GM13977 (cell line): ENCODE results near the gene GALE.

Experiments
- DNase-seq: peaks from one replicate; pipeline ENCODE4 v3.0.0; 2012; ENCODE audit warnings: low spot score
- CTCF ChIP-seq: IDR thresholded peaks from 2 replicates; pipeline ENCODE4 v1.5.1; 2012; ENCODE audit warnings: mild to moderate bottlenecking, control low read depth; ENCODE audit not compliant: insufficient read depth; ENCODE audit errors: extremely low read depth, missing control alignments
- in situ Hi-C: fragments of 300-500 bp; cut with MboI; formaldehyde crosslinking; loops from one replicate; pipeline ENCODE4 v1.12.0; 2022; ENCODE audit warnings: low sequenced_read_pairs, low pct_unique_long_range_greater_than_20kb, mixed read lengths, inconsistent platforms; ENCODE audit not compliant: unreplicated experiment

GALE gene

GRCh38 chr1:23768733-23769132 is 31.8 kb downstream of the GALE start:
- no peak for TF ChIP-seq CTCF
- in situ Hi-C loops = no loop called here
- DNase-seq = no peak

- DNase-seq = no peak
- in situ Hi-C loops = no loop called here
- no peak for TF ChIP-seq CTCF
Measured at GRCh38 chr1:23763041-23763577, 37.4 kb downstream of the GALE start.

- no peak for TF ChIP-seq CTCF
- in situ Hi-C loops = no loop called here
- DNase-seq = no peak
Measured at GRCh38 chr1:23759277-23759676, 41.3 kb downstream of the GALE start.

GRCh38 chr1:23757812-23758211 is 42.7 kb downstream of the GALE start:
- DNase-seq = no peak
- no peak for TF ChIP-seq CTCF
- in situ Hi-C loops = no loop called here

- in situ Hi-C loops = no loop called here
- no peak for DNase-seq
- TF ChIP-seq CTCF = no peak
Measured at GRCh38 chr1:23756676-23757075, 43.9 kb downstream of the GALE start.

- no peak for TF ChIP-seq CTCF
- in situ Hi-C loops = no loop called here
- DNase-seq = no peak
Measured at GRCh38 chr1:23752909-23753308, 47.6 kb downstream of the GALE start.

GRCh38 chr1:23751815-23752200 is 48.7 kb downstream of the GALE start:
- in situ Hi-C loops = no loop called here
- TF ChIP-seq CTCF = no peak
- DNase-seq = no peak
